ENCODE data around the gene BTN3A1. TPM values are rescaled to one million over a fixed set of nuclear protein-coding genes. Genes with fewer than 3 reads are reported as not detected.

The BTN3A1 gene
- total RNA-seq, 1 experiment from 2014 or later = 5.4 TPM

- H4K20me1 ChIP-seq (ENCODE audit: low read length) = no peaks in the 10 kb centered on the region
- H3K9me2 ChIP-seq (replicated peaks; ENCODE audit: low read length) = no peaks in the 10 kb centered on the region
- H3K9me3 ChIP-seq (ENCODE audit: low read length) = no peaks in the 10 kb centered on the region
- ChIA-PET POLR2A (ENCODE audit: unreplicated experiment) (no interaction called here), CTCF (no interaction called here)
- BruUV-seq (replicated peaks) = no TSS peak
- no peaks in the 10 kb centered on the region for H3K36me3 ChIP-seq (ENCODE audit: low read depth, low read length)
- no peaks in the 10 kb centered on the region for H3F3A ChIP-seq (ENCODE audit: low read length, unreplicated experiment)
- H3K4me1 ChIP-seq (ENCODE audit: insufficient read depth, low read length) = peaks cover 11% of the 10 kb centered on the region
- no peak overlapping the region for H3K27ac ChIP-seq (ENCODE audit: low read length)
- H2AFZ ChIP-seq (ENCODE audit: low read length) = 0 out of 2 replicates have a peak overlapping the region, but pooled peaks have one; percentile 24
- intact Hi-C loops (cut with micrococcal nuclease) = no loop called here
- TF ChIP-seq EZH2phosphoT487 (IDR thresholded peaks at IDR 0.05; ENCODE audit: borderline replicate concordance, low read length) = no peak
- H3K4me3 ChIP-seq (ENCODE audit: low read length) = no peak overlapping the region
- H3K27me3 ChIP-seq (ENCODE audit: low read length) = no peaks in the 10 kb centered on the region
- no peak overlapping the region for H3K4me2 ChIP-seq (ENCODE audit: low read length)
- DNase-seq (no peak), ATAC-seq (no peak)
- H3K79me2 ChIP-seq (ENCODE audit: low read length) = no peaks in the 10 kb centered on the region
- H3K9ac ChIP-seq (ENCODE audit: low read length) = no peak overlapping the region
Measured at GRCh38 chr6:26382121-26382520, 20.0 kb upstream of the BTN3A1 start.

GRCh38 chr6:26383624-26384417 lies 18.3 kb upstream of the BTN3A1 start:
- Histone ChIP-seq H3K36me3 (ENCODE audit: low read depth, low read length) (no peaks in the 10 kb centered on the region), H3K27me3 (ENCODE audit: low read length) (no peaks in the 10 kb centered on the region), H2AFZ (ENCODE audit: low read length) (peak overlapping the region; percentile 75), H3K79me2 (ENCODE audit: low read length) (no peaks in the 10 kb centered on the region), H3K9me3 (ENCODE audit: low read length) (no peaks in the 10 kb centered on the region), H3F3A (ENCODE audit: low read length, unreplicated experiment) (no peaks in the 10 kb centered on the region), H3K9me2 (replicated peaks; ENCODE audit: low read length) (no peaks in the 10 kb centered on the region), H4K20me1 (ENCODE audit: low read length) (no peaks in the 10 kb centered on the region), H3K4me3 (ENCODE audit: low read length) (peak overlapping the region; percentile 70), H3K9ac (ENCODE audit: low read length) (peak overlapping the region; percentile 56), H3K4me1 (ENCODE audit: insufficient read depth, low read length) (peaks cover 15% of the 10 kb centered on the region), H3K27ac (ENCODE audit: low read length) (peak overlapping the region; percentile 37), H3K4me2 (ENCODE audit: low read length) (peak overlapping the region; percentile 86)
- ChIA-PET CTCF (interaction anchor here (0.5 kb wide), 1 partner anchor 171 kb away, joined by 3 read pairs; no protein-coding TSS in a partner anchor), POLR2A (ENCODE audit: unreplicated experiment) (no interaction called here)
- intact Hi-C loops (cut with micrococcal nuclease) = no loop called here
- DNase-seq (peak; percentile 59), ATAC-seq (peak; percentile 51)
- no TSS peak for BruUV-seq (replicated peaks)
- TF ChIP-seq EZH2 (IDR thresholded peaks at IDR 0.05; ENCODE audit: low read length, unreplicated experiment) (no peak), EZH2phosphoT487 (IDR thresholded peaks at IDR 0.05; ENCODE audit: borderline replicate concordance, low read length) (no peak)
- TF ChIP-seq, protein P1, sequence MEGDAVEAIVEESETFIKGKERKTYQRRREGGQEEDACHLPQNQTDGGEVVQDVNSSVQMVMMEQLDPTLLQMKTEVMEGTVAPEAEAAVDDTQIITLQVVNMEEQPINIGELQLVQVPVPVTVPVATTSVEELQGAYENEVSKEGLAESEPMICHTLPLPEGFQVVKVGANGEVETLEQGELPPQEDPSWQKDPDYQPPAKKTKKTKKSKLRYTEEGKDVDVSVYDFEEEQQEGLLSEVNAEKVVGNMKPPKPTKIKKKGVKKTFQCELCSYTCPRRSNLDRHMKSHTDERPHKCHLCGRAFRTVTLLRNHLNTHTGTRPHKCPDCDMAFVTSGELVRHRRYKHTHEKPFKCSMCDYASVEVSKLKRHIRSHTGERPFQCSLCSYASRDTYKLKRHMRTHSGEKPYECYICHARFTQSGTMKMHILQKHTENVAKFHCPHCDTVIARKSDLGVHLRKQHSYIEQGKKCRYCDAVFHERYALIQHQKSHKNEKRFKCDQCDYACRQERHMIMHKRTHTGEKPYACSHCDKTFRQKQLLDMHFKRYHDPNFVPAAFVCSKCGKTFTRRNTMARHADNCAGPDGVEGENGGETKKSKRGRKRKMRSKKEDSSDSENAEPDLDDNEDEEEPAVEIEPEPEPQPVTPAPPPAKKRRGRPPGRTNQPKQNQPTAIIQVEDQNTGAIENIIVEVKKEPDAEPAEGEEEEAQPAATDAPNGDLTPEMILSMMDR (conservative IDR thresholded peaks at IDR 0.05; ENCODE audit: low read depth, low read length) = no peak

DNA sequence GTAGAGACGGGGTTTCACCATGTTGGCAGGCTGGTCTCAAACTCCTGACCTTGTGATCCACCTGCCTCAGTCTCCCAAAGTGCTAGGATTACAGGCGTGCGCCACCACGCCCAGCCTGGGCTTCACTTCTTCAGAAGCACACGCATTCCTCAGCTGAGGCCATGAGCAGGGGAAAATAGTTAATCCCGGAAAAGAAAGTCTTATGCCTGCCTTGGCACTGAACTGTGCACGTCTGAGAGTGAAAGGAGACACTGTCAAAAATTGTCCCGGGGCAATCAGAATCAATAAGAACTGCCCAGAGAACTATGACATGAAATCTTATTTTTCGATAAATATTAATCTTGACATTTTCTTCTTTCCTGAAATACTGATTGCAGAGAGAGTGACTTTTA lies 16.3 kb upstream of the BTN3A1 start:
- POLR2A ChIA-PET (ENCODE audit: unreplicated experiment) = no interaction called here
- Histone ChIP-seq H4K20me1 (ENCODE audit: low read length) (no peaks in the 10 kb centered on the region), H2AFZ (ENCODE audit: low read length) (no peak overlapping the region), H3K27ac (ENCODE audit: low read length) (no peak overlapping the region), H3K9me2 (replicated peaks; ENCODE audit: low read length) (no peaks in the 10 kb centered on the region), H3K36me3 (ENCODE audit: low read depth, low read length) (no peaks in the 10 kb centered on the region; the same call in 1 of the 2 replicates), H3K79me2 (ENCODE audit: low read length) (no peaks in the 10 kb centered on the region), H3K27me3 (ENCODE audit: low read length) (no peaks in the 10 kb centered on the region), H3K4me3 (ENCODE audit: low read length) (no peak overlapping the region), H3K4me2 (ENCODE audit: low read length) (no peak overlapping the region), H3F3A (ENCODE audit: low read length, unreplicated experiment) (no peaks in the 10 kb centered on the region), H3K9me3 (ENCODE audit: low read length) (no peaks in the 10 kb centered on the region), H3K9ac (ENCODE audit: low read length) (no peak overlapping the region), H3K4me1 (ENCODE audit: insufficient read depth, low read length) (peaks cover 11% of the 10 kb centered on the region)
- DNase-seq (no peak), ATAC-seq (no peak)
- no peak for TF ChIP-seq EZH2 (IDR thresholded peaks at IDR 0.05; ENCODE audit: low read length, unreplicated experiment)
- TF ChIP-seq EZH2phosphoT487 (IDR thresholded peaks at IDR 0.05; ENCODE audit: borderline replicate concordance, low read length) = no peak
- TF ChIP-seq, protein P1 (conservative IDR thresholded peaks at IDR 0.05; ENCODE audit: low read depth, low read length) = no peak
- intact Hi-C loops (cut with micrococcal nuclease) = no loop called here
- no TSS peak for BruUV-seq (replicated peaks)
- CTCF ChIA-PET = no interaction called here
